IPS-NIHi11 (cell line): ENCODE data around the gene ATP11A.

Source experiments
- DNase-seq: peaks from one replicate; pipeline ENCODE4 v3.0.0; 2012; ENCODE audit warnings: mixed read lengths, low spot score

The ATP11A gene

DNA sequence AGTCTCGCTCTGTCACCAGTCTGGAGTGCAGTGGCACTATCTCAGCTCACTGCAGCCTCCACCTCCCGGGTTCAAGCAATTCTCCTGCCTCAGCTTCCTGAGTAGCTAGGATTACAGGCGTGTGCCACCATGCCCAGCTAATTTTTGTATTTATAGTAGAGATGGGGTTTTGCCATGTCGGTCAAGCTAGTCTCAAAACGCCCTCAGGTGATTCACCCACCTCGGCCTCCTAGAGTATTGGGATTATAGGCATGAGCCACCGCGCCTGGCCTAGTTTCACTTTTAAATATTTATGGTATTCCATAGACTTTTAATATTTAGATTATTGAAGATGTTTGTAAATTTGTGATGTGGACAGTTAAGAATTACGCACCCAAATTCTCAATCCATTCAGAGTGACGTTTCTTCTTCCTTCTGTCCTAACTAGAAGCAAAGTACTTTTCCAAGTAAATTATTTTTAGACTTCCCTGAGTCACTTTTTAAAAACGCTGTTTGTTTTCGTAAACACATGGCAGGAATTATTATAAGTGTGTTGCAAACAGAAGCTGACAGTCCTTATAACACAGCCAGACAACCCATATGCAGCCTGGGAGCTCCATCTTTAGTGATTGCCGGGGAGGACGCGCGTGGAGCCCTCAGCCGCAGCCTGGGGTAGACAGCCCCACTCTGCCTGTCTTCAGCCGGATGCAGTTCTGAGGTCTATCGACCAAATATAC lies 131.7 kb downstream of the ATP11A start:
- DNase-seq, result no peak

DNA sequence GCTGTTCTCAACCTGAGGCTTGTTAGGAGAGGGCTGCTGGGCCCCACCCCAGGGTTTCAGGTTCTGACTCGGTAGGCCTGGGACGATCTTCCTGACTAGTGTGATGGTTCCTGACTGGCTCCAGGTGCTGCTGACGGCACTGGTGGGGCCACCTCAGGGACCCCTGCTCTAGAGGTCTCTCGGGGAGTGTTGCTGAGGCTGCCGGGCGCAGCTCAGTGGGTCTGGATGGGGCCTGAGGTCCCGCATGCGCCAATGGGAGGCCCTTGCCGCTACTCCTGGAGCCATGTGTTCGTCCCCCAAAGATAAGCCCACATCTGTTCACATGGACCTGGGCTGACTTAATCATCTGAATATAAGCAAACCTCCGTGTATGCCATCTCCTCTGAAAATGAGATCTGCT lies 133.0 kb downstream of the ATP11A start:
- DNase-seq, result no peak

DNA sequence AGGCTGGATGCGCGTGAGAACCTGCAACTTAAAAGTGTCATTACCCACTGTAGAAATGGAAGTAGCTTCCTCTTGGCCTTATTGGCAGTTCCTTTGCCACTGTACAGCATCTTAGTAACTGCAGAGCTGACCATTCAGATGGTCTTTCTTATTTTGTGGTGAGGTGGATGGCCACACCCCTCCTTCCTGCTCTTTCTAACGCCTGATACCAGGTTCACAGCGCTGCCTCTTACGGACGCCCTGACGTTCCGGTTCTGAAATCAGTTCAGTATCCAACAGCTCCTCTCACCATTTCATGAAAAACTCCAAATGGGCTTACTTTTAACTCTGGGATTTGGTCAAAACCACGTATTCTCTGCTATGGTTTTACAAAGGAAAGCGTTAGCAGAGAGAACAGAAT lies 134.6 kb downstream of the ATP11A start:
- no peak for DNase-seq

DNA sequence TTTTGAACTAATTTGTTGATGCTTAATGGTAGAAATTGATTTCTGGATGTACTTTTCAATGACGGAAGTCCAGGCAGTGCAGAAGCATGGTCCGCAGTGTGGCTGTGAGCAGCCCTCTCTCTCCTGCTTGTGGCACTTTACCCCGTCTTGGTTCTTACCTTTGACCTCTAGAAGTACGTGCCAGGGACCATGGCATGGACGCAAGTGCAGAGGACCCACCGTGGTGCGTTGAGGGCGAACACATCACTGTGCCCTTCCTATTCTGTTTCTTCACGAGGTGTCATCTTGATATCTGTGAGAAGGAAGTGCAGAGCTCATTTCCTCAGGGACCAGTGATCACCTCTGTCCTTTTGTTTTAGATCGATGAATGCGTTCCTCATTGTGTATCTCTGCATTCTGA lies 135.2 kb downstream of the ATP11A start:
- no peak for DNase-seq

DNA sequence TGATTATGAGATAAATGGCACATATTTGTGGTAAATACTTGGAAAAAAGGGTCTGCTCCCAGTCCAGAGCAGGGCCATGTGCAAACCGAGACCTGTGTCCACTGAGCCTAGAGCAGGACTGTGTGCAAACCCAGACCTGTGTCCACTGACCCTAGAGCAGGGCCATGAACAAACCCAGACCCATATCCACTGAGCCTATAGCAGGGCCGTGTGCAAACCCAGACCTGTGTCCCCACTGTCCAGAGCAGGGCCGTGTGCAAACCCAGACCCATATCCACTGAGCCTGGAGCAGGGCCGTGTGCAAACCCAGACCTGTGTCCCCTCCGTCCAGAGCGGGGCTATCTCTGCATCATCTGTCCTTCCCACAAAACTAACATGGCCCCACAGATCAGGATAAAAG lies 136.0 kb downstream of the ATP11A start:
- no peak for DNase-seq

DNA sequence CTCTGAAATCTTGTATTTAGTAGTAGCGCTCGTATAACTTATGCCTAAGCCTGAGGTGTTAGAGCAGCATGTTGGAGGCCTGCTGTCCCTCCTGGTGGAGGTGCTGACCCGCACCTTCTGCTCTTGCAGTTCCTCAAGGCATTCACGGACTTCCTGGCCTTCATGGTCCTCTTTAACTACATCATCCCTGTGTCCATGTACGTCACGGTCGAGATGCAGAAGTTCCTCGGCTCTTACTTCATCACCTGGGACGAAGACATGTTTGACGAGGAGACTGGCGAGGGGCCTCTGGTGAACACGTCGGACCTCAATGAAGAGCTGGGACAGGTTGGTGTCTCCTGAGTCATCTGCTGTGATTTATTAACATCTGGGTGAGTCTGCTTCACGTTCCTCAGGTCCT lies 136.7 kb downstream of the ATP11A start:
- DNase-seq, result no peak

DNA sequence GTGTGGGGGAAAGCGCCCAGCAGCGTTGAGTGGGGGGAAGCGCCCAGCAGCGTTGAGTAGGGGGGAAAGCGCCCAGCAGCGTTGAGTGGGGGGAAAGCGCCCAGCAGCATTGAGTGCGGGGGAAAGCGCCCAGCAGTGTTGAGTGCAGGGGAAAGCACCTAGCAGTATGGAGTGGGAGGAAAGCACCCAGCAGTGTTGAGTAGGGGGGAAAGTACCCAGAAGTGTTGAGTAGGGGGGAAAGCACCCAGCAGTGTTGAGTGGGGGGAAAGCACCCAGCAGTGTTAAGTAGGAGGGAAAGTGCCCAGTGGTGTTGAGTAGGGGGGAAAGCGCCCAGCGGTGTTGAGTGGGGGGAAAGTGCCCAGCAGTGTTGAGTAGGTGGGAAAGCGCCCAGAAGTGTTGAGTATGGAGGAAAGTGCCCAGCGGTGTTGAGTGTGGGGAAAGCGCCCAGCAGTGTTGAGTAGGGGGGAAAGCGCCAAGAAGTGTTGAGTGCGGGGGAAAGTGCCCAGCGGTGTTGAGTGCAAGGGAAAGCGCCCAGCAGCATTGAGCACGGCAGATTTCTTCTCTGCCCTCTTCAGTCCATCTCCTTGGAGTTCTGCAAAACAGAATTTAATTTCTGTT lies 138.4 kb downstream of the ATP11A start:
- DNase-seq, result no peak

DNA sequence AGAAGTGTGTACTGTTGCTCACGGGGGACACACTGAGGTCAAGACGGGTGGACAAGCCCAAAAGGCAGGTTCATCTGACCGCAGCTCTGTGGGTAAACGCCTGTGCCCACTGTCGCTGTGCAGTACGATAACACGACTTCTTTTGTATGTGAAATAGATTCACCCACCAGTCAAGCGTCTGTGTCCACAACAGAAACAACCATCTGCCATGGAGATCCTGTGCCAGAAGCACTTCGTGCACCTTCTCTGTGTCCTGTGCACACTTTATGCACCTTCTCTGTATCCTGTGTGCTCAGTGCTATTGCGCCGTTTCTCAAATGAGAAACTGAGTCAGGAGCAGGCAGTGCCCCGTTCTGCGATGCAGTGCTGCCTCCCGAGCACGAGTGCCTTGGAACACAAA lies 138.9 kb downstream of the ATP11A start:
- DNase-seq, result no peak

DNA sequence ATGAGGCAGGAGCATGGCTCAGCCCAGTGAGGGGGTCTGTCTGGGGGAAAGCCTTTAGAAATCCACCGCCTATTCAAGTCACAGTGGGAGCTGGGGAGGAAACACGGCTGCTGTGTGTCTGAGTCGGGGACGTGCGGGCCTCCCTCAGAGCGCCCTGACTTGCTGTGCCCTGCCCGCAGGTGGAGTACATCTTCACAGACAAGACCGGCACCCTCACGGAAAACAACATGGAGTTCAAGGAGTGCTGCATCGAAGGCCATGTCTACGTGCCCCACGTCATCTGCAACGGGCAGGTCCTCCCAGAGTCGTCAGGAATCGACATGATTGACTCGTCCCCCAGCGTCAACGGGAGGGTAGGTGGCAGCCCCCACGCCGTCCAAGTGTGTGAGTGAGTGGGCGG lies 141.4 kb downstream of the ATP11A start:
- DNase-seq, result no peak

DNA sequence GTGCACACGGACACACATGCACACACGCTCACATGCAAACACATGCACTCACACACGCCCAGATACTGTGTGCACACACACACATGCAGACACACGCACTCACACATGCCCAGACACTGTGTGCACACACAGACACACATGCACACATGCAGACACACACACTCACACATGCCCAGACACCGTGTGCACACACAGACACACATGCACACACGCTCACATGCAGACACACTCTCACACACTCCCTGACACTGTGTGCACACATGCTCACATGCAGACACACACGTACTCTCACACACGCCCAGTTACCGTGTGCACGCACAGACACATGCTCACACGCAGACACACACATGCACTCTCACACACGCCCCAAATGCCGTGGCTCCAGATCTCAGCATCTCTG lies 142.0 kb downstream of the ATP11A start:
- DNase-seq, result no peak

DNA sequence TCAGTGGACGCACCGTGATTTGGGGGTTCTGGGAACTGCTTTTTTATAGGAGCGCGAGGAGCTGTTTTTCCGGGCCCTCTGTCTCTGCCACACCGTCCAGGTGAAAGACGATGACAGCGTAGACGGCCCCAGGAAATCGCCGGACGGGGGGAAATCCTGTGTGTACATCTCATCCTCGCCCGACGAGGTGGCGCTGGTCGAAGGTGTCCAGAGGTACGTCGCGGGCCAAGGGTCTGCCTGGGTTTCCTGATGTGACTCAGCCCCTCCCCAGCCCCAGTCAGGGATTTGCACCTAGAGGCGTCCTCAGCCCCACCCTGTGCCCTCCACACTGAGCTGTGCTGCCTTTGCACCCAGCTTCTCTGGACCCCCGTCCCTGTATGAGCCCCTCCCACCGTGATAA lies 143.0 kb downstream of the ATP11A start:
- DNase-seq, result no peak

DNA sequence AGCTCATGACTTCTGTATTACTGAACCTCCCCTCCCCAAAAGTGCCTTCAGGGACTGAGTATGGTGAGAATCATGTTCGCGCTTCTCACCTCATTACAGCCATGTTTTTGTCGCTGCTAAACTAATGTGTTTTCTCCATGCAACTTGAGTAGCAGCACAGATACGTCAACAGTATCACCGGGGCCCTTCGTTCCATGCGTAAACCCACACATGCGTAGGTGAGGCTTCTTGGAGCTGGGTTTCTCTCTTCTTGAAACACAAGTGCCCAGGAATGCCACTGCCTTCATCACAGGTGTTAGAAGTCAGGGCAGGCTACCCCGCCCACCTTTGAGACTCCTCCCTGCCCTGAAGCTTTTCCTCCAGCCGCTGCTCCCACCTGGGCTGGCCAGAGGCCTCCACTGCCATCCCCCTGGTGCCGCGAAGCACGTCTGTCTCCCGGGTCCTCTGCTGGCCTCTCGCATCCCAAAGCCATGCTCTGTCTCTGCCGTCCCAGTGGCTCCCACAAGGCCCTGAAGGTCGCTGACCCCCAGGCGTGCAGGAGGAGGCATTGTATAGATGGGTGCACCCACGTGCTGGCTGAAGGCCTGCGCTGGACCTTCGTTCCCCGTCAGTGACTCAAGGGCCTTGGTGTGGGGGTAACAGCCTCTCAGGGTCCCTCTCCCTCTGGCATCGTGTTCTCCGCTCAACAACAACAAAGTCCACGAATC lies 143.9 kb downstream of the ATP11A start:
- no peak for DNase-seq

DNA sequence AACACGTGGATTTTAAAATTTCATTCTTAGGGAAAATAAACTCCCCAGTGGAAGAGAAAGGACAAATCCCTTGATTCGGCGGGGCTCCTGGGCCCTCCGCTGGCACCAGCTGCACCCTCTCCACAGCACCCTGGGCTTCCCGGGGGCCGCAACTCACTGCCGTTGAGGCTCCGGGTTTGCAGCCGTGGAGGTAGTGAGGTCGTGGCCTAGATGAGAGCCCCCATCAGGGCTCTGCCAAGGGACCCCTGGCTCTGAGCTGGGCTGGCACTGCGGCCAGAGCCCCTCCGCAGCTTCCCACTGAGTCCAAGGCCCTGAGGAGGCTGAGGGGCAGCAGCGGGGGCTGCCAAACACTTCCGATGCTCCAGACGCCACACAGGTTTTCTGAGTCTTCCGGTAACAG lies 145.5 kb downstream of the ATP11A start:
- DNase-seq, result no peak

DNA sequence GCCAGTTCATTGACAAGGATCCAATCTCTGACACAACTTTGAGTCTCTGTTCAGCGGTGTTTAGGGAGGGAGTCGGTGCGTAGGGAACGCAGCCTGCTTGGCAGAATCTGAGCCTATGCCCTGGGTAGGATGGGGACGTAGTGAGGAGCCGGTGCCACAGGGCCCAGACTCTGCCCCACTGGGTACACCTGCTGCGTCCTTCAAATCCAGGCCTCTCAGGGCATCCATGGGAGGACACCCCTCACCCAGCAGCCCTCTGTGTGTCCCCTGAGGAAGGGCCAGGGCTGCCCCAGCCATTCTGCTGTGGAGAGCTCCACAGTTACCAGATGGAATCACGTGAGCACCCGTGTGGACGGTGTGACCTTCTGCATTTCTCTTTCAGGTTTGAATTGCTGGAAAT lies 146.0 kb downstream of the ATP11A start:
- DNase-seq, result no peak

DNA sequence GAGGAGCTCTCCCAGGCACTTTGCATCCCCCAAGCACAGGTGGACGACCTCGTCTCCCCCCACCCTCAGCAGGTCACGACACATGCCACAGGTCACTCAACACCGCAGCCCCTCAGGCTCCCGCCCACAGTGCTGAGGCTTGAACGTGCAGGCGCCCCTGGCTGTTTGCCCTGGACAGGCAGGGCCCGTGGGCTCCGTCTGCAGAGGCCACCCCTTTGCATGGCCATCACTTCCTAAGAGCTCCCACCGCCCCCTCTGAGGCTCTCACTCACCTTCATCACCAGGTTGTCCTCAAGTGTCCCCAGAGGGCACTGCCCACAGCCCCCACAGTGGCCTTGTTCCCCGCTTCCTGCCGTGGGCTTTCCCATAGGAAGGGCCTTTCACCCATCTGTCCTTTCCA lies 147.1 kb downstream of the ATP11A start:
- DNase-seq, result no peak

DNA sequence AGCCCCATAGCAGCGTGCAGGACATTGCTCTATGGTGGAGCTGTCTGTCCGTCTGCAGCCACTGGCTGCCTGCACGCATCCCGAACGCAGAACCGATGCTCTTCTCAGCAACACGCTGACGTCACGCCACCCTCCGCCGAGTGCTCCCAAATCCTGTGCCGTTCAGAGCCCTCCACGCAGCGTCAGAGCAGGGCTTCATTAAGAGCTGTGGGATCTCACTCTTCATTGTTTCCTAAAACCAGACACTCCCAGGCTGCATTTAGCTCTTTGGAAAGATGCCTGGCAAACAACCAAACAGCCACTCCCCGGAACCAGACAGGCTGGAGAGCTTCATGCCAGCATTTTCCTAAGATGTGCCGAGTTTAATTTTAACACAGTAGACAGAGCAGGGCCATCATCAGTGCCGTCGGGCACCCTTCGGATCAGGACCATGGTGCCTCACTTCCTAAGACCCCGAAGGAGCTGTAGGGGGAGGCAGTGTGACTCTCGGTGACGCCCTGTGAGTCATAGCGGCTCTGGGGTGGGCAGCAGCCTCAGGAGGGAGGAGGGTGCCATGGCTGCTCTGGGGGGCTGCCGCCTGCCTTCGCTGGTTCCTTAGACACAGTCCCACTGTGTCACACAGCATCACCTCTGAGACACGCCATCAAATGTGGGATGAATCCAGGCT lies 147.7 kb downstream of the ATP11A start:
- DNase-seq, result no peak

DNA sequence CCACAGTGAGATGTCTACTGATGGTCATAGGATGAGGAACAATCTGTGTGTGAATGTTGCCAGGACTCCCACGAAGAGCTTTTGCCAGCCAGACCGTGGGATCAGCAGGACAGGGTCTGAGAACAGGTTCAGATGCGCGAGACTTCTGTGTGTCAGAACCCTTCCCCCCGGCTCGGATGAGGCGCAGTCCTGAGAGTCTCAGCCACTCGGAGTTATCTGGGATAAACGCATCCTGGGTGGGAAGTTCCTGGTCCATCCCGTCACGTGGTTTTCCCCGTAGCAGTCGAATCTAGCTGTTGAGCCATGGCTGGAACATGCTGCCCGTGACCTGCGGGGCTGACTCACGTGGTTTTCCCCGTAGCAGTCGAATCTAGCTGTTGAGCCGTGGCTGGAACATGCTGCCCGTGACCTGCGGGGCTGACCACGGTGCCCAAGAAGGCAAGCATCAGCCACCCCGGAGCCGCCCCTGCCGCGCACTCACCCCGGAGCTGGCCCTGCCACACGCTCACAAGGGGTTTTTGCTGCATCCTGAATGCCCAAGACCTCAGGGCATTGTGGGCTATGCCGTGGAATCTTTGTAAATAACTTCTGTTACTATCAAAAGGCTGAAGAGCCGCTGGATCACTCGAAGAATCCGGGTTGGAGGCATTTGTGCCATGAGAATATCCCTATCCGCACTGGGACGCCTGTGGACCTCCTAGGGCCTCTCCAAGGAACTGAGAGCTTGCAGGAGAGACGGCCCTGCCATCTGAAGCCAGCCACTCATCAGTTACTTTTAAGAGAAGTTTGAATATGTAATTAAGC lies 148.4 kb downstream of the ATP11A start:
- no peak for DNase-seq

DNA sequence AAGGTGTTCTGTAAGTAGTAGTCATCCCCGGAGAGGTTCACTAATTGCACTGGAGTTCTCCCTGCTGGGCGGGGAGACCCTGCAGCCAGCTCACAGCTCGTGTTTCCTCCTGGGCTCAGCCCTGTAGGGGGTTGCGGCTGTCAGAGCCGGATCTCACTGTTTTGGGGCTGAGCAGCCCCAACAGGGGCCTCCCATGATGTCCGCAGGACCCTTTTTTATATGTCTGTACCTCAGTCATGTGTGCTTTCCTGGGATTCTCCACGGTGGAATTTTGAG lies 148.9 kb downstream of the ATP11A start:
- no peak for DNase-seq

DNA sequence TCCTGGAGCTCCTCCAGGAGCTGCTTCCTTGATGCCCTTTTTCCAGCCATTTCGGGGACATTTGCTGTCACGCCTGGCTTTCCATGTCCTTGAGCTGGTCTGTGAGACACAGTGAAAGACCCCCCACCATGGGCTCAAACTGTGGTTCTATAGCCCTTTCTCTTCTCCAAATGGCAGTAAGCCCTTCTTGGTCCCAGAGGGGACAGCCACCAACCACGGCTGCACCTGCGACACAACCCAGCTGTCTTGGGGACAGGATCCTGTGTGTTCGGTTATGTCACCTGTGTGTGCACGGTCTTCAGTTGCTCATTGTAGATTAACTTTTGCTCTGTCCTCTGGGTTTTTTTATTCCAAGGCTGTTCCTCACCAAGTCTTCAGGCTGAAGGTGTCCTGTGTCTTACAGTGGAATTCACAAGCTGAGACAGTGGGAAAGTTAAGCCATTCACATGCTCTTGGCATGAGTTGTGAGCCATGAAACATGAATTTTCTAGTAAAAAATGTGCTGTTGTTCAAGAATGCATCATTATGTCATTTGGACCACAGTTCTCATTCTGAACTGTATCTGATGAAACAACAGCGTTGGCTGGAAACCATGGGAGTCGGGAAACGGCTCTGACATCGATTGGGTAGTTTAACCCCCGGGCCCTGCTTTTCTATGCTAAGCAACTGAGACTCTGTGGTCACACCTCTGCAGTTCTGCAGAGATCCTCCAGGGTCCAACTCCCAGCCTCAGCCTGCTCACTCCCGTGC lies 149.7 kb downstream of the ATP11A start:
- DNase-seq, result no peak

DNA sequence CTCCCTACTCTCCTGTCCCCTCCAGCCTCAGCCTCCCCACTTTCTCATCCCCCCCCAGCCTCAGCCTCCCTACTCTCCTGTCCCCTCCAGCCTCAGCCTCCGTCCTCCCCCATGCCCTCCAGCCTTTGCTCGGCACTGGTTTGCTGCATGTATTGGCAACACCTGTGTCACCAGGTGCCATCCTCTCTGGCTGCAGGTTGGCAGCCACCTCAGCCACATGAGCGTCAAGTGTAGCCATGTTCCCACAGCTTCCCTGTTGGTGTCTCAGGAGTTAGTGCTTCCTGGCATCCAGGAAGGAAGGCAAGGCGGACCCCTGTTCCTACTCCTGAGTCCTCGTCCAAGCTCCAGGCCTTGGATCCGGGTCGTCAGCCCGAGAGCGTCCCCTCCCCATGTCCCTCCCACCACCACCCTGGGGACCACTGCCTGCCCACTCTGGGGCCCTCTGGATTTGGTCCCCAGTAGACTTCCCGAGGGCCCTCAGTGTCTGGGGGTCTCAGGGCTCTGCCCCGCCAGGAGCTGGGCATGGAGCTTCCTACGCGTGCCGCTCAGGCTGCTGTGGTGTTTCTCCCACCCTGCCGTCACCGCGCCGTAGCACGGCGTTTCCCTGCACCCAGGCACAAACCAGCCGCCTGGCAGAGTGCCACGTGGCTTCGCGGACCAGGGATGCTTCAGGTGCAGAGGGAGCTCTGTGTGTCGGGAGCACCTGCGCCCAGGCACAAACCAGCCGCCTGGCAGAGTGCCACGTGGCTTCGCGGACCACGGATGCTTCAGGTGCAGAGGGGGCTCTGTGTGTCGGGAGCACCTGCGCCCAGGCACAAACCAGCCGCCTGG lies 150.8 kb downstream of the ATP11A start:
- no peak for DNase-seq
